ENCODE measurements around the gene SERAC1.

DNA sequence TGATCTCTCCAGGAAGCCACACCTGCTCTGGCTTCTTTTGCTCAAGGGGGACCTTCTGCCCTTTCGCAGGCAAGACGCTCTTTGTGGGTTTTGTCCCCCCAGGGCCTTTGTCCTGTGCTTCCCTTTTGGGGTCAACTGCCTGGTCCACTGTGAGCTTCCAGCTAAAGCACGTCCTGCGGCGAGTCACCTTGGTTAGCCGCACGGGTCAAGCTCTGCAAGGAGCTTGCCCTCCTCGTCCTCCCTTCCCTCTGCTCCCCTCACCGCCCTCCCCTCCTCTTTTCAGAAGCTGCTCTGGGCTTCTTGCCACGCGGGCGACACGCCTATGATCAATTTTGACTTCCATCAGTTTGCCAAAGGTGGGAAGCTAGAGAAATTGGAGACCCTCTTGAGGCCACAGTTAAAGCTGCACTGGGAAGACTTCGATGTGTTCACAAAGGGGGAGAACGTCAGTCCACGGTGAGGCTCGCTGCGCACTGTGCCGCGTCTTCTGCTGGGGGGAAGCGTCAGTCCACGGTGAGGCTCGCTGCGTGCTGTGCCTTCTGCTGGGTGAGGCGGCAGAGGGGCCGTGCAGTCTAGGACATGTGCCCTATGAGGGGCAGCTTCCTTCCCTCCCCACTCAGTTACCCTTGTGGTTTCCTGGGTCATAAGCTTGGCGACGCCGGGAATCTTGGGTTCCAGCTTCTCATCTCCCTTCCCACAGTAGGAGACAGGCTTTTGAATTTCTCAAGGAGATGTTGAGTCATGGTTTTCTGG lies 106.2 kb downstream of the SERAC1 start:
- TF ChIP-seq POLR2A (IDR thresholded peaks at IDR 0.05; ENCODE audit: low read length) (no peak), CTCF (IDR thresholded peaks at IDR 0.05) (no peak), KDM5A (IDR thresholded peaks at IDR 0.05) (no peak), REST (IDR thresholded peaks at IDR 0.05) (no peak), HDAC2 (IDR thresholded peaks at IDR 0.05) (no peak), JUN (IDR thresholded peaks at IDR 0.05) (no peak), NFE2L2 (conservative IDR thresholded peaks at IDR 0.05; ENCODE audit: low read length) (no peak)

Data from A549 (cell line).